NCI-H1694 treated with DMSO at 0.1 percent for 48 hours (cell line): ENCODE results near the gene NFKBIB.

ENCODE experiments used
- DNase-seq: peaks from one replicate; lab custom pipeline; 2025; lab: John Stamatoyannopoulos, UW

Gene NFKBIB

DNA sequence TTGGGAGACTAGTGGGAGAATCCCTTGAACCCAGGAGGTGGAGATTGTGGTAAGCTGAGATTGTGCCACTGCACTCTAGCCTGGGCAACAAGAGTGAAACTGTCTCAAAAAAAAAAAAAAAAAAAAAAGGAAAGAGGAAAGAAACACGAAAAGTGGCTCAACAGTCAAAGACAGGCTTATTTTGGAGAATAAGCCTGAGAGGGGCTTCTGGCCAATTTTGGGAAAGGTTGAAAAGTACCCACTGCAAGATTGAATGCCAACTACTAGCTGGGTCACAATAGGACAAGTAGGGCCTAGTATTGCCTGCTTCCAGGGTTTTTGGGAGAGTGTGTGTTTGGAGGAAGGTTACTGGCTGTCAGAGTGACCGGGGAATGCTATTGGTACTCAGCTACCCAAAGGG is 58.5 kb downstream of the NFKBIB start:
- no peak for DNase-seq
